GM19463 (cell line): ENCODE measurements around the gene NDUFV1.
"Not testable (repeated sequence)": the region's sequence is repeated elsewhere in the genome, so short reads cannot be mapped to it uniquely, and the experiment has no call there.

Experiments used
- ATAC-seq: cut with Tn5 transposase; IDR thresholded peaks from one replicate; pipeline ENCODE4 v1.9.1; 2021; ENCODE audit warnings: mild to moderate bottlenecking, moderate library complexity; ENCODE audit not compliant: unreplicated experiment

NDUFV1 gene

GRCh38 chr11:67610302-67610868 lies 3.6 kb downstream of the NDUFV1 start:
- ATAC-seq: no peak

GRCh38 chr11:67611165-67611564 lies 4.4 kb downstream of the NDUFV1 start:
- no peak for ATAC-seq

- ATAC-seq: no peak
Measured at GRCh38 chr11:67611704-67612587, 5.2 kb downstream of the NDUFV1 start.

GRCh38 chr11:67612751-67613150 lies 6.0 kb downstream of the NDUFV1 start:
- no peak for ATAC-seq

- ATAC-seq: no peak
Measured at GRCh38 chr11:67613313-67613959, 6.7 kb downstream of the NDUFV1 start.

- ATAC-seq: peak; percentile 85
Measured at GRCh38 chr11:67613960-67614715, 7.4 kb downstream of the NDUFV1 start.

GRCh38 chr11:67614730-67615714 lies 8.3 kb downstream of the NDUFV1 start:
- no peak for ATAC-seq

GRCh38 chr11:67615728-67616430 lies 9.1 kb downstream of the NDUFV1 start:
- no peak for ATAC-seq

GRCh38 chr11:67616431-67617242 lies 9.9 kb downstream of the NDUFV1 start:
- no peak for ATAC-seq

GRCh38 chr11:67617243-67617953 lies 10.7 kb downstream of the NDUFV1 start:
- ATAC-seq: no peak

GRCh38 chr11:67618901-67619659 lies 12.3 kb downstream of the NDUFV1 start:
- not testable (repeated sequence) for ATAC-seq

- ATAC-seq: not testable (repeated sequence)
Measured at GRCh38 chr11:67619683-67620618, 13.2 kb downstream of the NDUFV1 start.

- ATAC-seq: not testable (repeated sequence)
Measured at GRCh38 chr11:67620621-67621020, 13.9 kb downstream of the NDUFV1 start.

- ATAC-seq: not testable (repeated sequence)
Measured at GRCh38 chr11:67621928-67622327, 15.2 kb downstream of the NDUFV1 start.

- ATAC-seq: not testable (repeated sequence)
Measured at GRCh38 chr11:67622905-67623304, 16.2 kb downstream of the NDUFV1 start.

GRCh38 chr11:67623795-67624194 lies 17.1 kb downstream of the NDUFV1 start:
- not testable (repeated sequence) for ATAC-seq
